DMS53 treated with DMSO at 0.1 percent for 48 hours (cell line): ENCODE results near the gene SRRM4.

Source experiments
- DNase-seq: peaks from one replicate; lab custom pipeline; 2025; ENCODE audit not compliant: unreplicated experiment; lab: John Stamatoyannopoulos, UW

The SRRM4 gene

GRCh38 chr12:119115296-119115905, 134.1 kb downstream of the SRRM4 start:
- DNase-seq: peak; percentile 42

GRCh38 chr12:119117936-119118335, 136.6 kb downstream of the SRRM4 start:
- no peak for DNase-seq

GRCh38 chr12:119118625-119119024, 137.3 kb downstream of the SRRM4 start:
- DNase-seq: no peak

GRCh38 chr12:119122047-119122446, 140.7 kb downstream of the SRRM4 start:
- no peak for DNase-seq

- no peak for DNase-seq
Measured at GRCh38 chr12:119122751-119123150, 141.4 kb downstream of the SRRM4 start.

GRCh38 chr12:119128527-119128926, 147.2 kb downstream of the SRRM4 start:
- no peak for DNase-seq

GRCh38 chr12:119129827-119130434, 148.6 kb downstream of the SRRM4 start:
- no peak for DNase-seq

GRCh38 chr12:119130523-119130922, 149.2 kb downstream of the SRRM4 start:
- no peak for DNase-seq

GRCh38 chr12:119134284-119135072, 153.1 kb downstream of the SRRM4 start:
- no peak for DNase-seq

- DNase-seq: no peak
Measured at GRCh38 chr12:119136811-119137410, 155.6 kb downstream of the SRRM4 start.

GRCh38 chr12:119139448-119139847, 158.1 kb downstream of the SRRM4 start:
- no peak for DNase-seq

- no peak for DNase-seq
Measured at GRCh38 chr12:119145367-119145766, 164.0 kb downstream of the SRRM4 start.

GRCh38 chr12:119147847-119148448, 166.6 kb downstream of the SRRM4 start:
- no peak for DNase-seq

- DNase-seq: no peak
Measured at GRCh38 chr12:119149270-119149669, 167.9 kb downstream of the SRRM4 start.

- no peak for DNase-seq
Measured at GRCh38 chr12:119151445-119152026, 170.2 kb downstream of the SRRM4 start.

- DNase-seq: no peak
Measured at GRCh38 chr12:119153477-119154434, 172.4 kb downstream of the SRRM4 start.

GRCh38 chr12:119154435-119154818, 173.1 kb downstream of the SRRM4 start:
- no peak for DNase-seq

GRCh38 chr12:119156401-119157044, 175.2 kb downstream of the SRRM4 start:
- no peak for DNase-seq

- DNase-seq: no peak
Measured at GRCh38 chr12:119157528-119157927, 176.2 kb downstream of the SRRM4 start.
